Endothelial cell of umbilical vein (primary cell): ENCODE results near the gene ADSL. TPM values are rescaled to one million over a fixed set of nuclear protein-coding genes. Genes with fewer than 3 reads are reported as not detected.

ENCODE experiments used
- BruUV-seq: library from RNA; stranded (reverse); fragments of 400-500 nt; replicated peaks from 2 replicates; lab custom pipeline; 2021; lab: Mats Ljungman, UMichigan
- CTCF ChIA-PET: fragments of 300-600, 350-600 bp; sonication (Branson Sonifier 250); formaldehyde crosslinking; loops from one replicate; lab custom pipeline; 2021; ENCODE audit warnings: antibody characterized with exemption, inconsistent platforms; lab: Charles Lee
- POLR2A ChIA-PET: fragments of 300-600, 350-600 bp; sonication (Branson Sonifier 250); formaldehyde crosslinking; loops from one replicate; lab custom pipeline; 2021; ENCODE audit warnings: antibody characterized with exemption, inconsistent platforms; lab: Charles Lee
- DNase-seq: peaks from one replicate; pipeline ENCODE4 v3.0.0-alpha.2; 2011; ENCODE audit warnings: low read depth, low spot score
- FAIRE-seq: peaks from 2 replicates; lab custom pipeline; 2011; peaks lifted over from hg19 to GRCh38; lab: Jason Lieb, UNC
- H2AFZ ChIP-seq: 2 replicates; pipeline ENCODE4 v1.6.0; 2012; ENCODE audit warnings: low read depth, low read length, control low read depth, inconsistent platforms
- H3K27ac ChIP-seq: 2 replicates; pipeline ENCODE4 v1.5.1; 2011; ENCODE audit warnings: low read depth, mild to moderate bottlenecking, control low read depth, low read length, moderate library complexity; ENCODE audit not compliant: insufficient read depth
- H3K27me3 ChIP-seq, 2 experiments: 2 replicates each; pipeline versions ENCODE4 v1.6.0 to v1.6.1; 2011; ENCODE audit warnings: low read length in 2 of 2, mixed read lengths in 1 of 2; ENCODE audit not compliant: control insufficient read depth in 2 of 2, insufficient read depth in 2 of 2
- H3K36me3 ChIP-seq, 2 experiments: 2 replicates in 1 of 2; 3 replicates in 1 of 2; pipeline ENCODE4 v1.5.1; 2011; ENCODE audit warnings: low read length in 2 of 2, mild to moderate bottlenecking in 1 of 2, moderate library complexity in 1 of 2; ENCODE audit not compliant: control insufficient read depth in 2 of 2, insufficient read depth in 2 of 2; ENCODE audit errors: extremely low read depth in 1 of 2
- H3K4me1 ChIP-seq: 3 replicates; pipeline ENCODE4 v1.5.1; 2011; ENCODE audit warnings: mild to moderate bottlenecking, low read length; ENCODE audit not compliant: control insufficient read depth, insufficient read depth; ENCODE audit errors: extremely low read depth
- H3K4me2 ChIP-seq: 2 replicates; pipeline ENCODE4 v1.6.1; 2011; ENCODE audit warnings: low read length, control low read depth, mixed read lengths; ENCODE audit not compliant: insufficient read depth
- H3K4me3 ChIP-seq, 3 experiments: fragments of 200-600 bp in 1 of 3; sonication (generic), shearing (Covaris generic) in 1 of 3; replicated peaks in 1 of 3; 2 replicates each; pipeline ENCODE4 v1.5.1; 2011 to 2016; ENCODE audit warnings: control low read depth in 3 of 3, low read length in 3 of 3, mild to moderate bottlenecking in 2 of 3, inconsistent platforms in 1 of 3, low read depth in 1 of 3, moderate library complexity in 1 of 3; ENCODE audit not compliant: insufficient read depth in 1 of 3
- H3K79me2 ChIP-seq: 2 replicates; pipeline ENCODE4 v1.6.0; 2012; ENCODE audit warnings: low read length, inconsistent platforms; ENCODE audit not compliant: control insufficient read depth, insufficient read depth
- H3K9ac ChIP-seq: replicated peaks from 2 replicates; pipeline ENCODE3; 2011; ENCODE audit warnings: low read length, control low read depth; ENCODE audit not compliant: insufficient read depth; ENCODE audit errors: extremely low read depth
- H3K9me1 ChIP-seq: replicated peaks from 3 replicates; pipeline ENCODE4 v1.6.0; 2011; ENCODE audit warnings: mild to moderate bottlenecking, low read length; ENCODE audit not compliant: control insufficient read depth, insufficient read depth; ENCODE audit errors: extremely low read depth
- H3K9me3 ChIP-seq: replicated peaks from 2 replicates; pipeline ENCODE4 v1.5.1; 2012; ENCODE audit warnings: low read length, inconsistent platforms; ENCODE audit not compliant: control insufficient read depth, insufficient read depth
- H4K20me1 ChIP-seq: replicated peaks from 2 replicates; pipeline ENCODE3; 2011; ENCODE audit warnings: mild to moderate bottlenecking, low read length; ENCODE audit not compliant: control insufficient read depth, insufficient read depth; ENCODE audit errors: extremely low read depth
- EZH2 ChIP-seq: IDR thresholded peaks from 2 replicates; pipeline ENCODE4 v1.6.1; 2012; ENCODE audit warnings: borderline replicate concordance, low read depth, mild to moderate bottlenecking, moderate library complexity, low read length, inconsistent platforms; ENCODE audit not compliant: severe bottlenecking
- FOS ChIP-seq: IDR thresholded peaks from 2 replicates; pipeline ENCODE4 v1.6.1; 2011; ENCODE audit warnings: mild to moderate bottlenecking, low read length, moderate library complexity, borderline replicate concordance; ENCODE audit not compliant: insufficient read depth
- GATA2 ChIP-seq: IDR thresholded peaks from 2 replicates; pipeline ENCODE4 v1.7.0; 2011; ENCODE audit warnings: low read depth, mild to moderate bottlenecking, moderate library complexity, mixed read lengths, low read length; ENCODE audit not compliant: insufficient read length, insufficient read depth
- JUN ChIP-seq: IDR thresholded peaks from 2 replicates; pipeline ENCODE4 v1.6.1; 2011; ENCODE audit warnings: borderline replicate concordance, low read depth; ENCODE audit not compliant: insufficient read length, insufficient read depth
- MYC ChIP-seq: IDR thresholded peaks from one replicate; pipeline ENCODE4 v1.6.1; 2011; ENCODE audit warnings: mild to moderate bottlenecking, low read depth, low read length
- POLR2A ChIP-seq: IDR thresholded peaks from 2 replicates; pipeline ENCODE4 v1.6.1; 2012; ENCODE audit warnings: low read depth, mild to moderate bottlenecking, control low read depth, low read length
- POLR2AphosphoS5 ChIP-seq: IDR thresholded peaks from 2 replicates; pipeline ENCODE4 v1.6.1; 2012; ENCODE audit warnings: low read depth, mild to moderate bottlenecking, control low read depth, low read length, moderate library complexity; ENCODE audit not compliant: insufficient read depth
- dilution Hi-C: fragments of 300-500 bp; cut with MboI; formaldehyde crosslinking; loops from one replicate; pipeline ENCODE4 v1.15.0; 2019; ENCODE audit warnings: low sequenced_read_pairs; ENCODE audit not compliant: extremely low pct_ligation_motif_present
- intact Hi-C: fragments of 100-400 bp; cut with micrococcal nuclease; formaldehyde crosslinking; loops from one replicate; pipeline ENCODE4 v1.10.0; 2022
- polyA plus RNA-seq, 4 experiments: library from polyadenylated mRNA; depleted of rRNA in 3 of 4; stranded (reverse) in 3 of 4; unstranded in 1 of 4; fragments of >200 nt; gene quantifications; 2 replicates each; pipeline versions ENCODE4 v1.2.1 to v1.2.3, GENCODE V29; 2011 to 2012; ENCODE audit warnings: missing spikeins in 1 of 4
- total RNA-seq: library from RNA; stranded (reverse); gene quantifications from 2 replicates; pipeline ENCODE4 v1.2.3, GENCODE V29; 2021
- TF ChIP-seq, protein P1 (sequence below): IDR thresholded peaks from 2 replicates; pipeline ENCODE4 v1.6.1; 2011; ENCODE audit not compliant: insufficient read depth, insufficient read length
- TF ChIP-seq, protein P2 (sequence below), 2 donors: IDR thresholded peaks; 1 replicate in 1 of 2; 2 replicates in 1 of 2; pipeline ENCODE4 v1.5.1; 2011; ENCODE audit warnings: low read length in 2 of 2, mild to moderate bottlenecking in 2 of 2, moderate library complexity in 2 of 2, control low read depth in 1 of 2, inconsistent platforms in 1 of 2, low read depth in 1 of 2; ENCODE audit not compliant: insufficient read depth in 1 of 2; ENCODE audit errors: extremely low read depth in 1 of 2

Gene ADSL
- total and polyA plus RNA-seq, 2 donors (not counting 3 experiments of a cell fraction or from before 2014, with no cell fraction given), result 103 to 141 TPM

DNA sequence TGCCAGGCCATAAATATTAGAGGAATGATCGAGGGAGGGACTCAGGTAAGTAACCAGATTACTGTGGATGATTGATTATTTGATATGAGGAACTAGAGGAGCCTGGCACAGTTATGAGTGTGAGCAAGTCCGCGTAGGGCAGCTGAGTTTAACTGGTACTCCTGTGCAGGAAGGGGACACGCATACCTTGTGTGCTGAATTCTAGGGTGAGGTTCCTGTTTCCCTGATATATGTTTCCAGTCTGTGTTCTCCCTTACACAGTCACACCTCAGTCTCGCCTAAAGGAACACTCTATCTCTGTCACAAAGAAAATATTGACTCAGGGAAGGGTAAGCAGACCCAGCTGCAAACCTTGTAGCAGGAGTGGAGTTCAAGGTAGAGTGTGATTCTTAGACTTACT lies 41.4 kb downstream of the ADSL start:
- no TSS peak for BruUV-seq

More for the DNA sequence above, 41.4 kb downstream of the ADSL start:
- CTCF ChIA-PET, result interaction anchor here (1.2 kb wide), 1 partner anchor 9 kb away, joined by 3 read pairs; no protein-coding TSS in a partner anchor
- no peaks in the 10 kb centered on the region for H4K20me1 ChIP-seq
- POLR2A ChIA-PET, result no interaction called here
- FAIRE-seq (no peak), DNase-seq (no peak)
- no peak overlapping the region for H3K4me2 ChIP-seq
- H3K9me1 ChIP-seq, result no peaks in the 10 kb centered on the region
- no peaks in the 10 kb centered on the region for H3K9me3 ChIP-seq
- dilution Hi-C loops, result no loop called here
- H3K4me3 ChIP-seq, result no peak overlapping the region
- H3K9ac ChIP-seq, result no peak overlapping the region
- H3K27me3 ChIP-seq, result no peaks in the 10 kb centered on the region
- H3K27ac ChIP-seq, result no peak overlapping the region
- intact Hi-C loops, result no loop called here
- TF ChIP-seq, protein P1, sequence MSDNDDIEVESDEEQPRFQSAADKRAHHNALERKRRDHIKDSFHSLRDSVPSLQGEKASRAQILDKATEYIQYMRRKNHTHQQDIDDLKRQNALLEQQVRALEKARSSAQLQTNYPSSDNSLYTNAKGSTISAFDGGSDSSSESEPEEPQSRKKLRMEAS, result no peak
- TF ChIP-seq GATA2, result no peak
- no peak for TF ChIP-seq JUN
- TF ChIP-seq POLR2A, result no peak
- TF ChIP-seq EZH2, result no peak
- TF ChIP-seq MYC, result no peak
- TF ChIP-seq, protein P2, sequence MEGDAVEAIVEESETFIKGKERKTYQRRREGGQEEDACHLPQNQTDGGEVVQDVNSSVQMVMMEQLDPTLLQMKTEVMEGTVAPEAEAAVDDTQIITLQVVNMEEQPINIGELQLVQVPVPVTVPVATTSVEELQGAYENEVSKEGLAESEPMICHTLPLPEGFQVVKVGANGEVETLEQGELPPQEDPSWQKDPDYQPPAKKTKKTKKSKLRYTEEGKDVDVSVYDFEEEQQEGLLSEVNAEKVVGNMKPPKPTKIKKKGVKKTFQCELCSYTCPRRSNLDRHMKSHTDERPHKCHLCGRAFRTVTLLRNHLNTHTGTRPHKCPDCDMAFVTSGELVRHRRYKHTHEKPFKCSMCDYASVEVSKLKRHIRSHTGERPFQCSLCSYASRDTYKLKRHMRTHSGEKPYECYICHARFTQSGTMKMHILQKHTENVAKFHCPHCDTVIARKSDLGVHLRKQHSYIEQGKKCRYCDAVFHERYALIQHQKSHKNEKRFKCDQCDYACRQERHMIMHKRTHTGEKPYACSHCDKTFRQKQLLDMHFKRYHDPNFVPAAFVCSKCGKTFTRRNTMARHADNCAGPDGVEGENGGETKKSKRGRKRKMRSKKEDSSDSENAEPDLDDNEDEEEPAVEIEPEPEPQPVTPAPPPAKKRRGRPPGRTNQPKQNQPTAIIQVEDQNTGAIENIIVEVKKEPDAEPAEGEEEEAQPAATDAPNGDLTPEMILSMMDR (IDR thresholded peaks at IDR 0.05; ENCODE audit: extremely low read depth in 1 of 2, insufficient read depth in 1 of 2, low read depth in 1 of 2, low read length in 2 of 2), result no peak
- no peak for TF ChIP-seq POLR2AphosphoS5
- TF ChIP-seq FOS, result no peak
- peaks cover 10% of the 10 kb centered on the region for H3K4me1 ChIP-seq
- H3K36me3 ChIP-seq, result no peaks in the 10 kb centered on the region
- H3K79me2 ChIP-seq, result peaks cover 2% of the 10 kb centered on the region
- no peak overlapping the region for H2AFZ ChIP-seq
